NOMO-1 treated with dmso at 0.1 percent for 144 hours (cell line): ENCODE measurements around the gene DFFB.

Source experiments
- DNase-seq: peaks from one replicate; lab custom pipeline; 2025; ENCODE audit not compliant: unreplicated experiment; lab: John Stamatoyannopoulos, UW

The DFFB gene

GRCh38 chr1:3895279-3895950 is 38.1 kb downstream of the DFFB start:
- no peak for DNase-seq

DNA sequence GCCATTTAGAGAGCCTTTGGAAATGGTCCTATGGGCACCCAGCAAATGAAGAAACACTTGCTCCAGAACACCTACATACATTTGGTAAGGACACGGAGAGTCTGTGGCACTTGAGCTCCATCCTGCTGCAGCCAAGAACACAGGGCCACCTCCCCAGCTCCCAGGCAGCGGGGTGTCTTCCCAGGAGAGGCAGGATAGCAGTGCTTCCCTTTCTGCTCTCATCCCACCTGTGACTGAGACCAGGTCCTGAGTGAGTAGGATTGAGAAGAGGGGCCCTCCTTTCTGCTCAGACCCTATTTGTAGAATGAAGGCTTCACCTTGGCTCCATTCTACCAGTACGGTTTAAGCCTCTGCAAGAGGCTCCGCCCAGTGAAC is 38.7 kb downstream of the DFFB start:
- DNase-seq = no peak

- DNase-seq = no peak
Measured at GRCh38 chr1:3896396-3897000, 39.2 kb downstream of the DFFB start.

DNA sequence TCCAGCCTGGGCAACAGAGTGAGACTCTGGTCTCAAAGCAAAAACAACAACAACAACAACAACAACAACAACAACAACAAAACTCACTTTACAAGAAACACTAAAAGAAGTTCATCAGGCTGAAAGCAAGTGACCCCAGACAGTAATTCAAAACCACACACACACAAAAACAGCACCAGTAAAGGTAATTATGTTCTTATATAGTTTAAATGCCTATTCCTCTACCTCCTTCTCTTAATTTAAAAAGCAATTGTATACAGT is 41.1 kb downstream of the DFFB start:
- DNase-seq = no peak

- DNase-seq = no peak
Measured at GRCh38 chr1:3898994-3899753, 41.9 kb downstream of the DFFB start.

DNA sequence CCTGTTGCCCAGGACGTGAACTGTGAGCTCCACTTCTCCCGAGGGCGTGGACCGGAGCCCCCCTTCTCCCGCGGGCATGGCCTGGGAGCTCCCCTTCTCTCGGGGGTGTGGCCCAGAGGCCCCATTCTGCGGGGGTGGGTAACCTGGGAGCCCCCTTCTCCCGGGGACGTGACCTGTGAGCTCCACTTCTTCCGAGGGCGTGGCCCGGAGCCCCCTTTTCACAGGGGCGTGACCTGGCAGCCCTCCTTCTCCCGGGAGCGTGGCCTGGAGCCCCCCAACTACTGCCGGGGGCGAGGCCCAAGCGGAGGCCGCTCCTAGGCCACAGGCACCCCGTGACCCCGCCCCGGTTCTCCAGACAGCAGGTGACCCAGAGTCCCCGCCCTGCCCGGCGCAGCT is 42.5 kb downstream of the DFFB start:
- DNase-seq = no peak

- peak; percentile 94 for DNase-seq
Measured at GRCh38 chr1:3900150-3900968, 43.1 kb downstream of the DFFB start, which contains the start of gene C1orf174. Gene C1orf174, minus strand, starts transcription at chr1:3900272. Its CDS starts 86 bp downstream, at chr1:3900186.

DNA sequence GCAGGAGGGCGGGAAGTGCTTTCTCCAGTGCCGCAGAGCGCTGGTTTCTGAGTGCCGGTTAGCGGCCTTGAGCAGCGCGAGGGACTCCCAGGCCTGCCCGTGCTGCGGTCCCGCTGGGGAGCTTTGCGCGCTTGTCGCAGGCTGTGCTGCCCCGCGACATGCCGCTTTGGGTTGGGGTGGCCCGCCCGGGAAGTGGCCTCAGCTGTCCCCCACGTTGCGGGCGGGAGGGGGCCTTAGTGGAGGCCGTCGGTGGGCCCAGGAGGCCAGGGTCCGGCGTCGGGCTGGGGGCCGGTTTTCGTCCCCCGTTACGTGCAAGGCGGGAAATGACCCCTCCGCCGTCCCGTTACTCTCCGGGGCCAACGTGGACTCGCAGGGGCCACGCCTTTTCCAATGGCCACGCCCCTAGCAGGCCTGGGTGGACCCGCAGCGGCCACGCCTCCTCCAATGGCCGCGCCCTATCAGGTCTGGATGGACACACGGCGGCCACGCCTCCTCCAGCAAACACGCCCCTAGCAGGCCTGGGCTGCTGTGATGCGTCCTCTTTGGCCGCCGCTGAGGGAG is 43.8 kb downstream of the DFFB start:
- DNase-seq = peak; percentile 84

DNA sequence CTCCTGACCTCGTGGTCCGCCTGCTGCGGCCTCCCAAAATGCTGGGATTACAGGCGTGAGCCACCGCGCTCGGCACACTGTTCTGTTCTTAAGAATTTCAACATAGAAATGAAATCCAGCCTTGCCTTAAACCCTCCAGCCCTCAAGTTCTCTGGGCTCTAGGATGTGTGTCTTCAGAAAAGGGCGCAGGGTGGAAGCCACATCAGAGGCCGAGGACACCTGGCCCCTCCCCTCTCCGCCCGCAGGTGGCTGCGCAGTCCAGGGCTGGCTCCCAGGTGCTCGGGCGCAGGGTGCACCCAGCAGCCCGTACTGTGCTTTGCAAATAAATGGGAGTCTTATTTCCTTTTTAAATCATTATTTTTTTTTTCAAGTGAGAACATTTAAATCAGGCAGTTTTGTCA is 44.8 kb downstream of the DFFB start:
- DNase-seq = no peak

- DNase-seq = no peak
Measured at GRCh38 chr1:3902571-3903091, 45.4 kb downstream of the DFFB start.

DNA sequence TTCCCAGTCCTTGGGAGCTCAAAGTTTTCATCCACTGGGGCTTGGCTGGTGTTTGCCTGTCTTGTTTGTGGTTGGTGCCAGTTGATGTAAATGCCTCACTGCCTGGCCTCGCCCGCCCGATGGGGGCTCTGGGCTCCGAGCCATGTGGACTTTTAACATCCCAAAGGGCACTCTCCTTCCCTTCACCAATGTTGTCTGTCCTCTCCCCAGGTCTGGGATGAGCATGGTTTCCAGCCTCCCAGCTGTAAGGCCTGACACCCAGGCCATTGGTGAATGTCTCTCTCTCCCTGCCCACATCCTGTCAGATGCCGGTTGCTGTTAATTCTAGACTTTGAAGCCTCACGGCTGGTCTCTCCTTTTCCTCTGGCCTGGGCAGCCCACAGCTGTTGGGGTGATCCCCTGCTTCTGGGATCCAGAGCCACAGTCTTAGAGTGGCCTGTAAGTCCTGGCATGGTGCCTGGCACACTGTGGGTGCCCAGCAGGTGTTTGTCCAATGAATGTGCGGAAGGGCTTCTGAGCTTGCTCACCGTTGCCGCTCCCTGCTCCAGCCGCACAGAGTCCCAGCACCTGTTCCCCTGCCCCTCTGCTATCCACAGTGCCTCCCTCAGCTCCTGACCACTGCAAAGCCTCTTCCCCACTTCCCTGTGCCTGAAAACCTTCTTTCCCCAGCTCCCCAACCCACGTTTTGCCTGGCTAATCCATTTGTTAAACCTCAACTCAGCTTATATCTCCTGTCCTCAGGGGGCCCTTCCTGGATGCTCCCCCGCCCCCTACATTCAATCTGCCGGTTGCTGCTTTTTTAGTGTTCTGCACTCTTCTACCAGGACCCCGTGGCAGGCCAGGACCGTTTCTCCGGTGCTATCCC is 46.1 kb downstream of the DFFB start:
- no peak for DNase-seq

DNA sequence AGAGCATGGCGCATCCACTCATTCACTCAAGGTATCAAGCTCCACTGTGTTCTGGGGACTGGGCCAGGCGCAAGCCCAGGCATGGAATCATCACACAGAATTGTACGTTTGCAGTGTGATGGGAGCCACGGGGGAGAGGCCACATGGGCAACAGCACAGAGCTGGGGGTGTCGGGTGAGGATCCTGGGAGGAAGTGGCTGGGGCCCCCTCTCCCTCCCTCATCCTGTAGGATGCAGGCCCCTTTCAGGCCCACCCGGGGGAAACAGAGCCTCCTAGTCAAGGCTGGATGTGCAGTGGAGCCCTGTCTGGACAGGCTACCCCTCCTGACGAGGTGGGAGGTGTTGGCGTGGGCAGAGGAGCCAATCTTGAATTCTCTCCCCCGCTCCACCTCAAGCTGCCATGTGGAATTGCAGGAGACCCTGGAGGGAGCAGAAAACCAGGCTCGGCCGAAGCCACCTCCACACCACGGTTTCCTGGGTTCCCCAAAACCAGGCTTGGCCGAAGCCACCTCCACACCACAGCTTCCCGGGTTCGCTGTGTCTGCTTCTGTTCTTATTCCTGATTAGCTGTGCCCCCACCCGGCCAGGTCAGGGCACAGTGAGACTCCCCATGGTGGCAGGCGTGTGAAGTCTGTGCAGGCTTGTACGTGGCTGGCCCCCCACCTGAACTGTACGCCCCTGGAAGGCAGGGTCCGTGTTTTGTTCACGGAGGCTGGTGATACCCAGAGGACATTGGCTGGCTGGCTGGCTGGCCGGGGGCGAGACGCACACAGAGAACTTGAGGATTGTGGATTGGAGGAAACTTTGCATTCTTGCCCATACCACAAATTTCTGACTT is 46.9 kb downstream of the DFFB start:
- no peak for DNase-seq

DNA sequence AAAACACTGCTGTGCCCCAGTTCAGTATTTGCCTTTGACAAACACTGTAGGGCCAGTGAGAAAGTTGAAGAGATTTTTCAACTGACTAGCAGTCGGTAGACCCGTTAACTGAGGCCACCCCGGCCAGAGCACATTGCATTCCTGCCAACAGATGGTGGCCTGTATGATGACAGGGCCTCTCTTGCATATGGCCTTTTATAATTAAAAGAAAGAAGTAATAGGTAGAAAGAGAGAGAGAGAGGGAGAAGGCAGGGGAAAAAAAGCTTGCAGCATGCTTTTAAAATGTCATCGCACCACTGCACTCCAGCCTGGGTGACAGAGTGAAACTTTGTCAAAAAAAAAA is 47.5 kb downstream of the DFFB start:
- DNase-seq = no peak

GRCh38 chr1:3905266-3905952 is 48.1 kb downstream of the DFFB start:
- no peak for DNase-seq

DNA sequence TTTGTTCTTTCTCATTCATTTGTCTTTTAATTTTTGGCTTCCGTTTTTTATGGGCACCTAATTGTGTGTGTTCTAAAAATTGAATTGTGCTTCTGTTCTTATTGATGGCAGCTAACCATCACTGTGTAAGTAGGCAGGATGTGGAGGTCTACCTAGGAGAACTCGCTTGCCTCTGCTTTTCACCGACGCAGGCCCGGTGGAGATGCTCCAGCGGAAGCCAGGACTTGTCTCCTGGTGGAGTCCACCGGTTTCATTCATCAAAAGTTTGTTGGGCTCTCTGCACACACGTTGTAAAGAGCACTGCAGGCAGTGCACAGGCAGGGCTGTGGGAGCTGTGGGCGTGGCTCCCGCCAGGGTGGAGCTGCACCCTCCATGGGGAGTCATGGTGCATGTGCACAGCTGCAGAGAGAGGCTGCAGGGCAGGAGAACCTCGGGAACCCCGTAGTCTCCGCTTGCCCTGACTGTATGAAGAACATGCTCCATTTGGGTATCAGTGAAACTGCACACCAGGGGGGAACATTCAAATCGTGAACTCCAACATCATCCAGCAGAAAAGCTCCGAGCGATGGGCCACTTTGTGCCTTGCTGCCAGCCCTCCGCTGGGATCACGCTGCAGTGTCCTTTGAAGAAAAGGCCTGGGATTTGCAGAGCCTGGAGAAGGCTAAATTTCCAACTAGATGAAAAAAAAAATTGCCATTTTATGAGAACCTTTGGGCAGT is 48.8 kb downstream of the DFFB start:
- no peak for DNase-seq

DNA sequence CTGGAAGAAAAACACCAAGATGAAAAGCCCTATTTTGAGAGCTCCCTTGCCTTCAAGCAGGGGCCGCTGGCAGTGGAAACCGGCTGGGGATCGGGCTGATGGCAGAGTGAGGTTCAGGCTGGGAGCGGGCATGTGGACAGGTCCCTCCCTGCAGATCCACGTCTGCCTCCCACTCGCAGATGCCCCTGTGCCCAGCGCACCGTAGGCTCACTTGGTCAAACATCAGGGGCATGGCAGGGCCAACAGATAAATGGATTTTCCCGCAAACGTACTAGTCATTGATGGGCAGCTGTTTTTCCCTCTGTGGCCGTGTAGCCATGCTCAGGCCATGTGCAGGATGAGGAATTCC is 49.4 kb downstream of the DFFB start:
- no peak for DNase-seq

GRCh38 chr1:3907031-3907534 is 49.8 kb downstream of the DFFB start:
- no peak for DNase-seq

DNA sequence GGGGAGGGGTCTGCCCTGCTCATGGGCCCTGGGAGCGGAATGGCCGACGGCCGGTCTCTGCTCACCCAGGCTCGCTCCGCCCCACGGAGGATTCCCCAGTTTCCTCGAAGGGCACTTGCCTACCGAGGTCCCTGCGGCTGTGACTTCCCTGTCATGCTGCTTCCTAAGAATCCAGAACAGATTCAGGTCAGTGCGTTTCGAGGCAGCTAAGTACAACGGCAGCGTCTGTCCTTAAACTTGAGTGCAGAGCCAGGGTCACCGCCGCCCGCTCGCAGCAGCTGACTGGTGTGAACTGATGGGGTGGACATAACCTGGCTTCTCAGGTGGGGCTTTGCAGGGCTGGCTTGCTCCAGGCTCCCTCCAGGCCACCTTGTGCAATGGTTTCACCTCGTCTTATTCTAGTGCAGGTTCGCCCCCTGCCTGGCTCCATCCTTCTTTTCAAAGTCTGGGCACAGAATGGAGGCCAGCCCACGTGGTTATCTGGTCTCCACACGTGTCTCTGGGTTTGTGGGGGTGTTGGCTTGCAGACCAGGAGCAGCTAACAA is 50.4 kb downstream of the DFFB start:
- no peak for DNase-seq
